ENCODE measurements around the gene ST3GAL6.

Gene ST3GAL6

DNA sequence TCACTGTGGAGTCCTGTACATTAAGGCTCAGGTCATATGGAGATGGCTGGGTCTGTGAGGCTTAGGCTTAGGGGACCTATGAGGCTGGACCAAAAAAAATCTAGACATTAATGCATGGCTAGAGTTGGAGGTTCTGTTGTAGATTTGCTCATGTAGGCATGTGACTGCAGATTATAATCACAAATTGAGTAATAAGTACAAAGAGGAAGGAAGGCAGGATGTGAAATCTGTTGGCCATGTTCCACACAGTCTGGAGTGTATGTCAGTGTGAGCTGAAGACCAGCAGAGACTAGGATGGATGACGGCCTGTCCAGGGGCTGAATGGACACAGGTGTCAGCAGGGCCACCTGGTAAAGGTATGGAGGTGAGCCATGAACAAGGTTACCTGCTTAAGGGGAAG is at the start of gene ST3GAL6:
Gene ST3GAL6, plus strand, starts transcription at position 265 of the 400 bp plus-strand sequence. CDS start 5,101 bp downstream, outside the sequence.
- DNase-seq (ENCODE audit: low spot score), result no peak

DNA sequence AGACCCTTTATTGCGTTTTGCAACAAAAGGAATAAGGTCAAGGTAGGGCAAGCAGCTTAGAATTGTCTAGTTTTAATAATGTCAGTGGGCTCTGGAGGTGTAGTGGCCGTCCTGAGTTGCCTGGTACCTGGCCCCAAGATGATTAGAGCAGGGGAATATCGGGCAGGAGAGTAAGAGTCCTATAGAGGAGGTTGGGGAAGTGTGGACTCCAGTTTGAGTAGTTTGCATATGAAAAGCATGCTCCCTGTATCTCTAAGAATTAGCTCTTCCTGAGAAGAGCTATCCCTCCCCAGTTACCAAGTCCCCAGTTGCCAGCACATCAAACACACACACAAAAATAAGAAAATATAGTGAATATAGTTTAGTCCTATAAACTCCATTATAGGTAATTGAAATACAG is 49.2 kb upstream of the ST3GAL6 start:
- no peak for DNase-seq (ENCODE audit: low spot score)

- DNase-seq (ENCODE audit: low spot score), result no peak
Observed at GRCh38 chr3:98717584-98717983, 45.6 kb upstream of the ST3GAL6 start.

- DNase-seq (ENCODE audit: low spot score), result no peak
Observed at GRCh38 chr3:98718730-98719129, 44.4 kb upstream of the ST3GAL6 start.

GRCh38 chr3:98721776-98722175 is 41.4 kb upstream of the ST3GAL6 start:
- DNase-seq (ENCODE audit: low spot score), result no peak

DNA sequence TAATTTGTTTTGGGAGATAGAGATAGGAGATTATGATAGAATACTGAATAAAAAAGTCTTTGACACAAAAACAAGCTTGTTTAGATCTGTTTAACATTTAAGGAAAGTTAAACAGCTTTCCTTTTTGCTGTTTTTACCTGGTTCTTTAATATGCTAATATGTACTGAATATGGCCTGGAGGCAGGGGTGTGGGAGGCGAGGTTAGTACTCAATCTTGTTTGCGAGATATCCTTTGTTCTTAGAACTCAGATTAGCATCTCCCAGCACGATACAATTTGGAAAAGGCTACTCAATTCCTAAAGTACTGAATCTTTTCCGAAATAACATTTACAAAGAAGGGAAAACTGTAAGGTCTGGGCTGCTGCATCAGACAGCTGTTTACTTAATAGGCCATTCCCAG is 40.8 kb upstream of the ST3GAL6 start:
- DNase-seq (ENCODE audit: low spot score), result no peak

DNA sequence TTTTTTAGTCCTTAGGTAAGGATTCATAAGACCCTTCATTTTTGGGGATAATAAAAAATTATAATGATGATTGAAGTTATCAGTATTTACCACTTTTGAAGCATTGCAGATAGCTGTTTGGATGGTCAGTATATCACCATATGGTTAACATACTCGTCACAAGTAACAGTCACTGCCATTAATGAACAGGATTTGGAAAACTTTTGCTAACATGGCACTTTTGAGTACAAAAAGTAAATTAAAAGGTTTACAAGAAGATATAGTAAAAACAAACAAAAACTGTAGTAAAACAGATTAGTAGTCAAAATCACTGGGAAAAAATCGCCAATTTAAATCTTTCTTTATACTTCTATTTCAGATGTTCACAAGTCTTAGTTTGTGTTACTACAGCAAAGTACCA is 37.8 kb upstream of the ST3GAL6 start:
- DNase-seq (ENCODE audit: low spot score), result no peak

- no peak for DNase-seq (ENCODE audit: low spot score)
Observed at GRCh38 chr3:98726084-98726483, 37.1 kb upstream of the ST3GAL6 start.

DNA sequence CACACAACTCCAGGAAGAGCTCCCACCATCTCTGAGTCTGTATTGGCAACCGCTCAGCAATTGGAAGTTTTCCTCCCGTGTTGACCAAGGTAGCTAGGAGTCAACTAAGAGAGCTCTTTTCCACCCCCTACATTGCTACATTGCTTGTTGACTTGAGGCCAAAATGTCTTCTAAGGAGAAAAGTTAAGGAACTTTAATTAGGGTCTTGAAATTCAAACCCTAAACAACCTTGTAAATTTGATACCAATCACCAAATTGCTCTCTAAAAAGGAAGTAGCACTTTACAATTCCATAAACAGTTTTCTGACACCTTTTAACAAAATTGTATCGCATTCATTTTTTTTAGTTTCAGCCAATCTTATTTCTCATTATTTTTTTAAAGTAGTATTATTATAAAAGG is 35.5 kb upstream of the ST3GAL6 start:
- no peak for DNase-seq (ENCODE audit: low spot score)

DNA sequence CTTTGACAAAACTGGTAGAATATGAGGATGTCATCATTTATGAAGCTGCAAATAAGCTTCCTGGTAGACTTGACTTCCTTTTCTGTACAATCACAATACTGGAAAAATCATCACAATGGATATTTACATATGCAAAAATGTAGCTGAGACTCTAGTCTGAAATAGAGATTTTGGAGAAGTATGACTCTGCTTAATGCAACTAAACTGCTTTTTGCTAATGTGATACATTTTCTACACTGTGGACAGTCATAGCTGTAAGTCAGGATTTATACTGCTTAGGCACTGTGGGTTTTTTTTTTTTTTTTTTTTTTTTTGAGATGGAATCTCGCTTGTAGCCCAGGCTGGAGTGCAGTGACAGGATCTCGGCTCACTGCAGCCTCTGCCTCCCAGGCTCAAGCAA is 34.5 kb upstream of the ST3GAL6 start:
- DNase-seq (ENCODE audit: low spot score), result no peak

- no peak for DNase-seq (ENCODE audit: low spot score)
Observed at GRCh38 chr3:98730338-98730737, 32.8 kb upstream of the ST3GAL6 start.

- DNase-seq (ENCODE audit: low spot score), result no peak
Observed at GRCh38 chr3:98730886-98731537, 32.1 kb upstream of the ST3GAL6 start.

- no peak for DNase-seq (ENCODE audit: low spot score)
Observed at GRCh38 chr3:98731720-98732285, 31.3 kb upstream of the ST3GAL6 start.

GRCh38 chr3:98732286-98733052 is 30.7 kb upstream of the ST3GAL6 start:
- DNase-seq (ENCODE audit: low spot score), result no peak

DNA sequence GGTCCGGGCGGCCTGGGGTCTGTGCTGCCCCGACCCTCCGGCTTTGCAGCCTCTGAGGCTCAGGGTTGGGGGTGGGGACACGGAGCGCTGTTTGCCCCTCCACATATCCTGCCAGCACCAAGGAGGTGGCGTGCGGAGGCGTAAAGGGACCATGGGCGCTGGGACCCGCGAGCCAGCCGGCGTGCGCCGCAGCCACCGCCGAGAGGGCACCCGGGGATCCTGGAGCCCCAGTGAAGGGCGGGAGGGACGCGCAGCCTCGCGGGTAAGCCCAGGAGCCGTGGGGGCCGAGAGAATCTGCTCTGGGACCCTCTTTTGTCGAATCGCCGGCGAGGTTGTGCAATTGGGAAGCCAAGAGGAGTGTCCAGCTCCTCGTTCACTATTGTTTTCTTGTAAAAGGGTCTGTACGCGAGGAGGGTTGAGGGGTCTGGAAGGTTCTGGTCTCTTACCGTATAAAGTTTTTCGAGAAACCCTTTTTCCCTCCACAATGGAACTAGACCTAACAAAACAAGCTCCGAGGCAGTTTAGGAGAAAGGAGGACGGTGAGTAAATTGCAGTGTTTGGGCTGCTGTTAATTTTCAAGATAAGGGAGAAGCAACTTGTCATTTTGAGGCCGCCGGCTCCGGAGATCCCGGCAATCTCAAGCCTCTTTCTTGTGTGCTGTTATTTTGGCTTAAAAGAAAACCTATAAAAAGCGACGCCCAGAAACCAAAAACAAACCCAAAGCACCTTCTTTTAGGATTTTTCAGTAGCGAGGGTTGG is 29.9 kb upstream of the ST3GAL6 start:
- DNase-seq (ENCODE audit: low spot score), result no peak

DNA sequence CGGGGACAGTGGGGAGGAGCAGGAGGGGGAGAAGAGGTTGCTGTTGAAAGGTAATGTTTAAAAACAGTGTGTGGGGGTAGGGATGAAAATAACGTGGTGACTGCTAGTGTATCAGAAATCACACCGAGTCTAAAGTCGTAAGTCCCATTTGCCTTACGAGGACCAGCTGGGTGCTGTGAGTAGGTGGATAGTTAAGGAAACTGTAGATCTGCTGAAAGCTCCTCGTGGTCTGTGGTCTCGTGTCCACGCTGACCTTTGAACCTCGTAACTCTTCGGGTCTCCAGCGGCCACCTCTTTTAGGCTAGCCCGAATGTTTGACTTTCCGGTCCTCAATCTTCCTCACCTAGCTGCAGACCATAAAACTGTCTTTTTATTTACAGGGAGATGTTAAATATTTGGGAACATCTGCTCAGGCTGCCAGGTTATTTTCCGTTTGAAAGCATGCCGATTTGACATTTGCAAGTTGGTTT is 29.3 kb upstream of the ST3GAL6 start:
- no peak for DNase-seq (ENCODE audit: low spot score)

DNA sequence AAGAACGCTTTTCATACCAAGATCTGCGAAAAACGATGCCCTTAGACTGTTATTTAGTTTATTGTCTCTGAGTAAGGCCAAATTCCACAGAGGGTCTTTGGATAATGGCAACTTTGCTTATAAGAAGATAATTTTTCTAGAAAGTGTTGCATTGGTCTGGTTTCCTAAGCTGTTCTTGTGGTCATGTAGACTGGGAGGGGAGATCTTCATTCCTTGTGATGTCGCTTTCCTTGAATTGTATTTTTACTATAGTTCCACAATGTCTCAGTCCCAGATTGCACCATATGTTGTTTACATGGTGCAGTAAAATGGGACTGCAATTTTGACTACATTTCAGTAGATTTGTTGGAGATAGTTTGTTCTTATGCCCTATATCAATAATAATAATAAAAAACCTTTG is 28.8 kb upstream of the ST3GAL6 start:
- no peak for DNase-seq (ENCODE audit: low spot score)

DNA sequence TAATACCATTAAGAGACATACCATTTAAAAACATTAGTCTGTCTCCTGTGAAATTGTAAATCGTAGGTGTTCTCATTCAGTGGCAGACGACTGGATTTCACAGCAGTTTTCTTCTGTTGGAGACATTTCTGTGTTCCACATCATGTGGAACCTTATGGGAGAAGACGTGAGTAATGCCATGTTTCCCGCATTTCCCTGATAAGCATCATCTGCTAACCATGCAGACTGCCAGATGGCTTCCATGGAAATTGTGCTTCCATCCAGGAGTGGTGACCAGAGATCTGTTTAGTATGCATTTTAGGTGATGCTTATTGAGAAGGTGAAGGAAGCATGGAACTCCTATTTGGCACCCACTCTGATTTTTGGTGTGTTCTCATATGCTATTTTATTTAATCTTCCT is 28.4 kb upstream of the ST3GAL6 start:
- no peak for DNase-seq (ENCODE audit: low spot score)

DNA sequence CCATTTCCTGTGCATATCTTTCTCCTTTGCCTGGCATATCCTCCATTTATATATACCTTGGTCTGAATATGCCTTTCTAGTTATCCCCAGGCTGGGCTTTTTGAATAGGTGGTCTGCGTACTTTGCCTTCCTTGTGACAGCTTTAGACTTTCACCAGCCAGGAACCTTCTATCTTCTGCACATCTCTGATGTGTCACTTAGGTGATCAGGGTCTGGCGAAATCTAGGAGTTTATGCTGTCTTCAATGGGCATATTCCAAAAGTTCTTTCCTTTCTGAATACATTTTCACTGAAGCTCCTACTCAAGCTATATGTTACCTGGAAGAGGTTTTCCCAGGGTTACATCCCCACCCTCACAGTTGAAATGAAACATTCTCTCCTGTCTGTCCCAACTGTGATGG is 27.8 kb upstream of the ST3GAL6 start:
- DNase-seq (ENCODE audit: low spot score), result no peak

- no peak for DNase-seq (ENCODE audit: low spot score)
Observed at GRCh38 chr3:98735761-98736269, 27.3 kb upstream of the ST3GAL6 start.

GRCh38 chr3:98737301-98737700 is 25.8 kb upstream of the ST3GAL6 start:
- no peak for DNase-seq (ENCODE audit: low spot score)

DNA sequence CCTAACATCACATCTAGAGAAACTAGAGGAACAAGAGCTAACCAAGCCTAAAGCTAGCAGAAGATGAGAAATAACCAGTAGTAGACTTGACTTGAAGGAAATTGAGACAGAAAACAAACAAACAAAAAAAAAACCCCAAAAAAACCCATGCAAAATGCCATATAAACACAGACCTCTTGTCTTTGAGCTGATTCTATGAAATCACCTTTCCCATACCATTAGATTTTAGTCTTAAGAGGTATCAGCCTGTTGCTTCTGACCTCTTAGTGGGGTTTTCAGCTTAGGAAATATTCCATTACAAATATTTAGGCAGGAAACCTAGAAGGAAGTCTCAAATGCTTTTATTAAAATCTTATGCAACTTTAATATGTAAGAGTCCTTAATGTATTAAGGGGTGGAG is 23.9 kb upstream of the ST3GAL6 start:
- DNase-seq (ENCODE audit: low spot score), result no peak

Measured in CD4-positive, alpha-beta T cell treated with Interleukin-6 at 100 ng/mL for 8 hours (primary cell).